ENCODE data around the gene EBLN1. TPM values are rescaled to one million over a fixed set of nuclear protein-coding genes. Genes with fewer than 3 reads are reported as not detected.

EBLN1 gene
- polyA plus RNA-seq, 1 donor from 2014 or later: not detected

DNA sequence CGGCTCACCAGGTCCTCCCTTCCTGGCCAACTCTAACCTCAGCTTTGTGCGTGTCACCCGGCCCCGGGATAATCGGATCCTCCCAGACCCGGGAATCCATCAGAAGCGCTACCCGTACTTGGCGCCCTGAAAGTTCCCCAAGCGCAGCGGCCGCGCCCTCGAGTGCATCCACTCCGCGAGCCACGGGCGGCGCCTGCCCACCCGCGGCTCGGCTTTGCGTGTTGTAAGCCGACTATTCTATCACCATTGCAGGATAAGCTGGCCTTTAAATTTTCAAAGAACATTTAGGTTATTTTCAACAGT lies 35.7 kb upstream of the EBLN1 start:
- no peak overlapping the region for H3K27ac ChIP-seq (ENCODE audit: low read length)
- TF ChIP-seq, protein P1, sequence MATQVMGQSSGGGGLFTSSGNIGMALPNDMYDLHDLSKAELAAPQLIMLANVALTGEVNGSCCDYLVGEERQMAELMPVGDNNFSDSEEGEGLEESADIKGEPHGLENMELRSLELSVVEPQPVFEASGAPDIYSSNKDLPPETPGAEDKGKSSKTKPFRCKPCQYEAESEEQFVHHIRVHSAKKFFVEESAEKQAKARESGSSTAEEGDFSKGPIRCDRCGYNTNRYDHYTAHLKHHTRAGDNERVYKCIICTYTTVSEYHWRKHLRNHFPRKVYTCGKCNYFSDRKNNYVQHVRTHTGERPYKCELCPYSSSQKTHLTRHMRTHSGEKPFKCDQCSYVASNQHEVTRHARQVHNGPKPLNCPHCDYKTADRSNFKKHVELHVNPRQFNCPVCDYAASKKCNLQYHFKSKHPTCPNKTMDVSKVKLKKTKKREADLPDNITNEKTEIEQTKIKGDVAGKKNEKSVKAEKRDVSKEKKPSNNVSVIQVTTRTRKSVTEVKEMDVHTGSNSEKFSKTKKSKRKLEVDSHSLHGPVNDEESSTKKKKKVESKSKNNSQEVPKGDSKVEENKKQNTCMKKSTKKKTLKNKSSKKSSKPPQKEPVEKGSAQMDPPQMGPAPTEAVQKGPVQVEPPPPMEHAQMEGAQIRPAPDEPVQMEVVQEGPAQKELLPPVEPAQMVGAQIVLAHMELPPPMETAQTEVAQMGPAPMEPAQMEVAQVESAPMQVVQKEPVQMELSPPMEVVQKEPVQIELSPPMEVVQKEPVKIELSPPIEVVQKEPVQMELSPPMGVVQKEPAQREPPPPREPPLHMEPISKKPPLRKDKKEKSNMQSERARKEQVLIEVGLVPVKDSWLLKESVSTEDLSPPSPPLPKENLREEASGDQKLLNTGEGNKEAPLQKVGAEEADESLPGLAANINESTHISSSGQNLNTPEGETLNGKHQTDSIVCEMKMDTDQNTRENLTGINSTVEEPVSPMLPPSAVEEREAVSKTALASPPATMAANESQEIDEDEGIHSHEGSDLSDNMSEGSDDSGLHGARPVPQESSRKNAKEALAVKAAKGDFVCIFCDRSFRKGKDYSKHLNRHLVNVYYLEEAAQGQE (IDR thresholded peaks at IDR 0.05; ENCODE audit: borderline replicate concordance): no peak
- TF ChIP-seq EZH2 (IDR thresholded peaks at IDR 0.05; ENCODE audit: borderline replicate concordance, insufficient read depth, low read length, poor library complexity, severe bottlenecking): no peak
- TF ChIP-seq SMC3 (conservative IDR thresholded peaks at IDR 0.05; ENCODE audit: poor library complexity): no peak
- no peak for TF ChIP-seq MXI1 (conservative IDR thresholded peaks at IDR 0.05; ENCODE audit: poor library complexity, severe bottlenecking)
- no peak for TF ChIP-seq RAD21 (conservative IDR thresholded peaks at IDR 0.05)
- no peak for TF ChIP-seq POLR2AphosphoS5 (IDR thresholded peaks at IDR 0.05)
- TF ChIP-seq, protein P2, sequence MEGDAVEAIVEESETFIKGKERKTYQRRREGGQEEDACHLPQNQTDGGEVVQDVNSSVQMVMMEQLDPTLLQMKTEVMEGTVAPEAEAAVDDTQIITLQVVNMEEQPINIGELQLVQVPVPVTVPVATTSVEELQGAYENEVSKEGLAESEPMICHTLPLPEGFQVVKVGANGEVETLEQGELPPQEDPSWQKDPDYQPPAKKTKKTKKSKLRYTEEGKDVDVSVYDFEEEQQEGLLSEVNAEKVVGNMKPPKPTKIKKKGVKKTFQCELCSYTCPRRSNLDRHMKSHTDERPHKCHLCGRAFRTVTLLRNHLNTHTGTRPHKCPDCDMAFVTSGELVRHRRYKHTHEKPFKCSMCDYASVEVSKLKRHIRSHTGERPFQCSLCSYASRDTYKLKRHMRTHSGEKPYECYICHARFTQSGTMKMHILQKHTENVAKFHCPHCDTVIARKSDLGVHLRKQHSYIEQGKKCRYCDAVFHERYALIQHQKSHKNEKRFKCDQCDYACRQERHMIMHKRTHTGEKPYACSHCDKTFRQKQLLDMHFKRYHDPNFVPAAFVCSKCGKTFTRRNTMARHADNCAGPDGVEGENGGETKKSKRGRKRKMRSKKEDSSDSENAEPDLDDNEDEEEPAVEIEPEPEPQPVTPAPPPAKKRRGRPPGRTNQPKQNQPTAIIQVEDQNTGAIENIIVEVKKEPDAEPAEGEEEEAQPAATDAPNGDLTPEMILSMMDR (IDR thresholded peaks at IDR 0.05; ENCODE audit: poor library complexity, severe bottlenecking): no peak
- no peak for TF ChIP-seq TAF1 (IDR thresholded peaks at IDR 0.05; ENCODE audit: low read depth)
- no peak for TF ChIP-seq EP300 (conservative IDR thresholded peaks at IDR 0.05; ENCODE audit: poor library complexity, severe bottlenecking)

DNA sequence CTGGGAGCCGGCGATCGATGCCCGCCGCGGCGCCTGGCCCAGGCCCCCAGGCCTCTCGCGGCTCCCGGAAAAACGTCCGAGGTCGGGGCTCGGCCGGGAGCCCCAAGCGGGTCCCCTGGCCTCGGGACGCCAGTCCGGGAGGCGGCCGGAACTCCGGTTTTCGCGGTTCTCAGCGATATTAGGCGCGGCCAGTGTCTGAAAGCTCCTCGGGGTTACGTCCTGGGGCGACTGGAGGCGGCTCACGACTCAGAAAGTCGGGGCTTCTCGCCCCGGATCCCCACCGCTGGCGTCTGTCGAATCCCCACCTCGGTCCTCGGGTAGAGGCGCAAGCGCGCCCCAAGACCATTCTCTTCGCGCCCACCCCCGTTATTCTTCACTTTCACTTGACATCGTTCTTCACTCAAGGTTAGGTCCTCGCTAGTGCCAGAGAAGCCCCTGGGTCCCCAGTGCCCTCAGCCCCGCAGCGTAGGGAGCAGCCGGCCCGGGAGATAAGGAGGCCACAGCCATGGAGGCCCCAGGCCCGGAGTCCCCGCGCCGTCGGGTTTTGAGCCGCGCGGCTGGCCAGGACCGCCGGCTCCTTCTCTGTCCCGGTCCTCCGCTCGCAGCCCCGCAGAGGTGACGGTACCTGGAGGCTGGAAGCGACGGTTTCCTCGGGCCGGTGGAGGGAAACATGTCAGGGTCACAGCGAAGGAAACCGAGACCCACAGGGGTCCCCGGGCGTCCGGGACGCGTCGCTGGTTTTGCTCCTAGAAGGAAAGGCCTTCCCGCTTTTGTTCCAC lies 35.2 kb upstream of the EBLN1 start:
- Histone ChIP-seq H3K9me2 (ENCODE audit: insufficient read depth, low read length) (no peaks in the 10 kb centered on the region), H2AFZ (ENCODE audit: low read depth, low read length) (no peak overlapping the region), H3K36me3 (ENCODE audit: insufficient read depth, low read length) (no peaks in the 10 kb centered on the region), H3K9ac (ENCODE audit: low read length) (no peak overlapping the region), H3F3A (ENCODE audit: insufficient read depth, low read length, poor library complexity, severe bottlenecking) (no peaks in the 10 kb centered on the region), H3K79me2 (replicated peaks; ENCODE audit: insufficient read depth, low read length) (no peaks in the 10 kb centered on the region), H3K4me3 (ENCODE audit: low read length) (peak overlapping the region; percentile 63), H4K20me1 (ENCODE audit: insufficient read depth) (no peaks in the 10 kb centered on the region), H3K4me2 (ENCODE audit: low read length) (no peak overlapping the region), H3K27me3 (ENCODE audit: insufficient read depth, low read depth, low read length) (peaks cover 84% of the 10 kb centered on the region), H3K27ac (ENCODE audit: low read length) (no peak overlapping the region), H3K9me3 (ENCODE audit: low read length) (no peaks in the 10 kb centered on the region)
- peak; percentile 9 for TF ChIP-seq POLR2AphosphoS5 (IDR thresholded peaks at IDR 0.05)
- no peak for TF ChIP-seq MXI1 (conservative IDR thresholded peaks at IDR 0.05; ENCODE audit: poor library complexity, severe bottlenecking)
- peak; percentile 82 for TF ChIP-seq EZH2 (IDR thresholded peaks at IDR 0.05; ENCODE audit: borderline replicate concordance, insufficient read depth, low read length, poor library complexity, severe bottlenecking)

More for the DNA sequence above, 35.7 kb upstream of the EBLN1 start:
- H4K20me1 ChIP-seq (ENCODE audit: insufficient read depth): no peaks in the 10 kb centered on the region
- H3K9me2 ChIP-seq (ENCODE audit: insufficient read depth, low read length): no peaks in the 10 kb centered on the region
- no peaks in the 10 kb centered on the region for H3F3A ChIP-seq (ENCODE audit: insufficient read depth, low read length, poor library complexity, severe bottlenecking)
- no peaks in the 10 kb centered on the region for H3K79me2 ChIP-seq (replicated peaks; ENCODE audit: insufficient read depth, low read length)
- H3K9ac ChIP-seq (ENCODE audit: low read length): no peak overlapping the region
- no peak overlapping the region for H3K4me2 ChIP-seq (ENCODE audit: low read length)
- no peak overlapping the region for H3K4me3 ChIP-seq (ENCODE audit: low read length)
- H3K27me3 ChIP-seq (ENCODE audit: insufficient read depth, low read depth, low read length): peaks cover 90% of the 10 kb centered on the region
- H3K9me3 ChIP-seq (ENCODE audit: low read length): no peaks in the 10 kb centered on the region
- no peak overlapping the region for H2AFZ ChIP-seq (ENCODE audit: low read depth, low read length)
- H3K36me3 ChIP-seq (ENCODE audit: insufficient read depth, low read length): no peaks in the 10 kb centered on the region
